Measurements from ENCODE around the gene TUBB2B.
"Not testable (repeated sequence)": the region's sequence is repeated elsewhere in the genome, so short reads cannot be mapped to it uniquely, and the experiment has no call there.

TUBB2B gene

GRCh38 chr6:3210024-3210610, 17.3 kb downstream of the TUBB2B start:
- DNase-seq (ENCODE audit: low read depth in 2 of 2): no peak

DNA sequence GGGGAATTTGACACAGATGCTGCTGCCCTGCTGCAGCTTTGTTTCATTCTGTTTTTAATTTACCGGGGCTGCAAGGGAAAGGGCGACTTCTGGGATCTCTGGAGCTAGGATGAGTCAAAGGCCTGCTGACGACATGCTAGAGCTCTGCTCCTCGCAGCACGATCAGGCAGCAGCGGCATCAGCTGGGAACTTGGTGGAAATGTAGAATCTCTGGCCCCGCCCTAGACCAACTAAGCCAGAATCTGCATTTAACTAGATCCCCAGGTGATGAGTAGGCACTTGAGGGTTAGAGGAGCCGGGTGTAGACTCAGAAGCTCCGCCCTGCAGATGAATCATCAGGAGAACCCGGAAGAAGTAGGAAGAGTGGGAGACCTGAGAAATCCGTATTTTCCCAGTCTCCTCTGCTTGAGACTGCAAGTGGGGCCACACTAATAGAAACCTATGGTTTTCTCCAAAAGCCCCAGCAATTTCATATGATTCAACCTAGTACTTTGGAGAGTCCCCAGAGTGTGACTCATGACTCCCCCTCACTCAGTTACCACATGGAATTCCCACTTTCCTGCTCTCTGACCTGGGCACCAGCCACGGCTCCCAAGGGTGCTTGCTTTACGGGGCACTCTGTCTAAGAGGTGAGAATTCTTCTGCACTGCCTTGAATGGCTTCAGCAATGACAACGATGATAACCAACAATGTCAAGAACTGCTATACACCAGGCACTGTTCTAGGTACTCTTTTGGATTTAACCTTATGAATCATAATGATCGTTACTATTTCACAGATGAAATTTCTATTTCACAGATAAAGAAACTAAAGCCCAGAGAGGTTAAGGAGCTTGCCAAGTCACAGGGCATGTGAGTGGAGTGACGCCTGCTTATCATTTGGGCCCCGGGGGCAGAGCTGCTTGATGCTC, 18.1 kb downstream of the TUBB2B start:
- DNase-seq (ENCODE audit: low read depth in 2 of 2): peak; percentile 33 to 48

- no peak for DNase-seq (ENCODE audit: low read depth in 2 of 2)
Measured at GRCh38 chr6:3208775-3209113, 18.7 kb downstream of the TUBB2B start.

GRCh38 chr6:3208098-3208774, 19.2 kb downstream of the TUBB2B start:
- DNase-seq (ENCODE audit: low read depth in 2 of 2): no peak

DNA sequence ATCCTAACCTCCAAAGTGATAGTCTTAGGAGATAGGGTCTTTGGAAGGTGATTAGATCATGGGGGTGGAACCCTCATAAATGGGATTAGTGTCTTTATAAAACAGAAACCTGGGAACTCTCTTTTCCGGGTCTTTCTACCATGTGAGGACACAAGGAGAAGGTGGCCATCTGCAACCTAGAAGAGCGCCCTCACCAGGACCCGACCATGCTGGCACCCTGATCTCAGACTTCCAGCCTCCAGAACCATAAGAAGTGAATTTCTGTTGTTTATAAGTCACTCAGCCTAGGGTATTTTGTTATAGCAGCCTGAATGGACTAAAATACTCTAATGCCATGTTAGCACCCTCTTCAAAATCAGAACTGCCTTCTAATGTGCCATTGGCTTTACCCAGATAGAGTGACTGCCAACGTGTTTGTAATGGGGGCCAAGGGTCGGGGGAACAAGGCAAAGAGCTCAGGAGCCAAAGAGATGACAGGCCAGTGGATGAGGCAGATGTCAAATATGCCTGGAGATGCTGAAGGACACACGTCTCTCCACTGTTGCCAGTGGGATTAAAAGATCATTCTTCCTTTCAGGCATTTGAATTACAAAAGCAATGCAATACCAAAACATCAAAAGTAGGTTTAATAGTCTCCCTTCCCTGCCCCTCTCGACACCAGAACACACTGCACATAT, 21.0 kb downstream of the TUBB2B start:
- no peak for DNase-seq (ENCODE audit: low read depth in 2 of 2)

DNA sequence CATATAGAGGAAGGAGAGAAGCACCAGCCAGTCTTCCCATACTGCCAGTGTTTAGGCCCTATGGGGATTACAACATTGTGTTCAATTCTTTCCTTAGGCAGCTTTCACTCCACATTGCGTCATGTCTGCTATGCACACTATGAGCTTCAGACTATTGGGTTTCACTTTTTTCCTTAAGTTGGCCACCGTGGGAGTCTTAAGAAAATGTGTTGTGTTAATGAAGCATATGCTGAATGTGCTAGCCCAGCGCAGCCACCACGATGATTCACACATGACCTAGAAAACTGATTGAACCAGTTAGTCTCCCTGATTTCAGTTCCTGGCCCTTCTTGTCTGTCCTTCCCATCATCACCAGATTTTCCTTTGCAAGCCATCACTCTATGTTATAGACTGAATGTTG, 21.5 kb downstream of the TUBB2B start:
- no peak for DNase-seq (ENCODE audit: low read depth in 2 of 2)

GRCh38 chr6:3204921-3205320, 22.5 kb downstream of the TUBB2B start:
- no peak for DNase-seq (ENCODE audit: low read depth in 2 of 2)

- DNase-seq (ENCODE audit: low read depth in 2 of 2): no peak
Measured at GRCh38 chr6:3202999-3203696, 24.3 kb downstream of the TUBB2B start.

GRCh38 chr6:3201388-3201787, 26.1 kb downstream of the TUBB2B start:
- no peak for DNase-seq (ENCODE audit: low read depth in 2 of 2)

- no peak for DNase-seq (ENCODE audit: low read depth in 2 of 2)
Measured at GRCh38 chr6:3200682-3201081, 26.8 kb downstream of the TUBB2B start.

DNA sequence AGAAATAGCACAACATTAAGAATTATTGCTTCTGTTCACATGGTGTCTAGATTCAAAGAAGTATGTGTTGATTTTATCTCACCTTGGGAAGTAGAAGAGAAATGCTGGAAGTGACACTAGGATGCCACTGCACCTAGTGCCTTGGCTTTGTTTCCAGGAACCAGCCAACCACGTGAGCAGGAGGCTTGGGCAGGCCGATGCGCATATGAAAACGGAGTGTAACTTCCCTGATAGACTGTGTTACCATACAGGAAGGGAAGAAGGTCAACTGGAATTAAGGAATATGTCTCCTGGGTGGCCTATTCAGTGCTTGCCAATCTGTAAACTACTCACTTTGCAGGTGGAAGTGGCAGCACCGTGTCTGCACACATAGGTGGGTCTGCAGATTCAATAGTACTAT, 28.1 kb downstream of the TUBB2B start:
- DNase-seq (ENCODE audit: low read depth in 2 of 2): no peak

- DNase-seq (ENCODE audit: low read depth in 2 of 2): not testable (repeated sequence)
Measured at GRCh38 chr6:3197734-3198133, 29.7 kb downstream of the TUBB2B start.

DNA sequence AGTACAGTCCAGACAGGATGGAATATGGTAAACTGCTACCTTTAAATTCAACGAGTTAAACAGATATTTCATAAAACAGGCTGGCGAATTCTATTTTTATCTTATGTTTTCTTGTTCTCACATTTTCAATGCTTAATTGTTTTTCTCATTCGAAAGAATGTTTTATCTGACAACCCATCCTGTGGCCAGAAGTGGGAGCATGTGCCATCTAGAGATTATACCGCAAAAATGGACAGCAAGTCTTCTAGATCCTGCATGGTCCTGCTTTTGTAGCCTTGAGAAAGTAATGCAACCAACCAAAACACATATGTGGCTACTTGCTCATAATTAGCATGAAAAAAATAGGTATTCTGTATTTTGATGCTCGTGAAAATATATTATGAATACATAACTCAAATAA, 30.7 kb downstream of the TUBB2B start:
- no peak for DNase-seq (ENCODE audit: low read depth in 2 of 2)

DNA sequence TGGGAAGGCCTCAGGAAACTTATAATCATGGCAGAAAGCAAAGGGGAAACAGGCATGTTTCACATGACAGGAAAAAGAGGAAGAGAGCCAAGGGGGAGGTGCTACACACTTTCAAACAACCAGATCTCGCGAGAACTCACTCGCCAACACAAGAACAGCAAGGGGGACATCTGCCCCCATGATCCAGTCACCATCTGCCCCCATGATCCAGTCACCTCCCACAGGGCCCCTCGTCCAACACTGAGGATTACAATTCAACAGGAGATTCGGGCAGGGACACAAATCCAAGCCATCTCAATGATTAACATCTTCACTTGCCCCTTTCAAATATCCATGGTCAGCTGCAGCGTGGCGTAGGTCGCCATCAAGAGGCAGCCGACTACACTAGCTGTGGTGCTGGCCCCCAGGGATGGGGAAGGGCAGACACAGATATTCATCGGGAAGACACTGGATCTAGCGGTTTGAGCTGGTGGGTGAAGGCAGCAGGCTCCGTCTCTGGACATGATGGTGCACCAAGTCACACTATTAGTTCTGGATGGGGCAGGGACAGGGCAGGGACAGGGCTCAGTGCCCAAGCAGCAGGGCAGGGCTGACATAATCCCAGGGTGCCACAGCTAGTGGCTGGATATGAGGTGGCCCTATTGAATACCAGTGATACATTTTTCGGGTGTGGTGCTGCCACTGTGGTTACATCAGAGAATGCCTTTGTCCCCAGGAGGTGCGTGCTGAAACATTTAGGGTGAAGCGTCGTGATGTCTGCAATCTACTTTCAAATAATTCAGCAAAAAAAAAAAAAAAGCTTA, 31.6 kb downstream of the TUBB2B start:
- no peak for DNase-seq (ENCODE audit: low read depth in 2 of 2)

- DNase-seq (ENCODE audit: low read depth in 2 of 2): no peak
Measured at GRCh38 chr6:3195420-3195694, 32.1 kb downstream of the TUBB2B start.

DNA sequence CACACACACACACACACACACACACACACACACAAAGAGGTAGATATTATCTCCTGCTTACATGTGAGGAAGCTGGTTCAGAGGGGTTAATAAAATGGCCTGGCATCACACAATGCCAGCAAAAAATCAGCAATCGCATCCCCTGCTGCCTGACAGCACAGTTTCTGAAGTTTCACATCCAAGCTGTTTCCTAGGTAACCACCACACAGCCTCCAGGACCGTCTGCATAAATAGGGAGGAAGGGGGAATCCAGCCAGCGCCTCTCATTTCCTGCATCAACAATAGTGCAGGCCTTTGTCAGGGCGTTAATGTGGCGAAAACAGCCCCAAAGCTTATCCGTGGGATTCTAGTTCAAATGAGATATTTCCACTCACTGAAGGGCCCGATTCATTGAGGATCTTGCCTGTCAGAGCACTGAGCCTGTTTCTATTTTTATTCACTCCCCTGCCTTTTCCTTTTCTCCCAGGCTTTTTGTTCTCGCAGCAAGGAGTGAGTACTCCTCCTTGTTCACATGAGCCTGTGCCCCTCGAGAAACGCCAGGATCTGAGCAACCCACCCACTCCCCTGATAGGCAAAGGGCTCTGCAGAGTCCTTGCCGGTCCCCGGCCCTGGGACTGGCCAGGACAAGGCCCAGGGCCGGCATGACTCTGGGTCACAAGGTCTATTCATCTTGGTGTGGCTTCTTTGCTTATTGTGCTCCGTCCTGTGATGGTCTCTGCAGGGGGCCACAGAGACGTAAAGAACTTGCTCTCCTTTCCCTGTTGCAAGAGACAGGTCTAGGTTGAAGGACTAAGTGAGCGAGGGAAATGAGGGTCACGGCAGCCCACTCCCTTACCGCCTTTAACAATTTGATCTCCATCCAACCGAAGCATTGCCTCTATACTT, 32.7 kb downstream of the TUBB2B start:
- DNase-seq (ENCODE audit: low read depth in 2 of 2): no peak

DNA sequence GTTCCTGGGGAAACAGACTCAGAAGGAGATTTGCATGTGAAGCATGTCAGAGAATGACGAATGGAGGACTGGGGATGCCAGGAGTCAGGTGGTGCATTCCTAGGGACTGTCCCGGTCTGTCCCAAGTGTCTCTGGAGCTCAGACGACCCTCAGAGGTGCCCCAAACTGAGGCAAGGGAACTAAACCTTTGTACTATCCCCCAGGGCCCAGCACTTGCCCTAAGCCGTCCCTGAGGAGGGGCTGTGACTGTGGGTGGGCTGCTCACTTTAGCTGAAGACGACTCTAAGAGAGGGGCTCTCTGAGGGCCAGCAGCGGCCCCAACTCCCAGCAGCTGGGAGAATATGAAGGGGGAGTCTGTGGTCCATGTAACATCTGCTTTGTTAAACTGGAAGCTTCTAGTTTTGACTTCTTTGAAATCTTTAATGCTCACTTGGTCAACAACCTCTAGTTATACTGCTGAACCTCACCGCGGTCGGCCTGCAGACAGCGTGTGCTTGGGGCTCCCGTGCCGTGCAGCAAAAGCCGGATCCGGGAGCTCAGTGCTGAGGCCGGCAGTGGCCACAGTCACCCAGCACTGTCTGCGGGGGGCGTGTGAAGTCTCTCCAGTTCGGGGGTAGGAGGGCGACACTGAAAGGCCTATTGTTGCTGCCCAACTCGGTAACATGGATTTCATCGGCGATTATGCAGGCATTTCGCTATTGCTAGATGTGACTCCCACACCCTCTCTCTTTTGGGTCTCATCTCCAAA, 34.2 kb downstream of the TUBB2B start:
- no peak for DNase-seq (ENCODE audit: low read depth in 2 of 2)

DNA sequence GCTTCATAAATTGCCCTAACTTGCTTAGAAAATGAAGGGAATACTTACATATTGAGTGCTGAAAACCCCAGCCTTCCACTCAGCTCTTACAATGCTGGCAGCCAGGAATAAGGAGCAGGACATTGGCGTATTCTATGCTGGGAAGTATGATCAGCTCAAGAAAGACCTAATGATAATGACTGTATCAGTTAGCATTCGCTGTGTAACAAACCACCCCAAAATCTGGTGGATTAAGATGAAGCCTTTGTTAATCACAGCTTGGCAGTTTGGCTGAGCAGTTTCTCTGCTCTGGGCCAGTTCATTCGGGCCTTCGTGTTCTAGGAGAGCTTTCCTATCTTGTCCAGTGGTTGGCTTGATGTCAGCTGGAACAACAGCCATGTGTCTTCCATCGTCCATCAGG, 36.7 kb downstream of the TUBB2B start:
- DNase-seq (ENCODE audit: low read depth in 2 of 2): no peak

- DNase-seq (ENCODE audit: low read depth in 2 of 2): no peak
Measured at GRCh38 chr6:3190056-3190455, 37.4 kb downstream of the TUBB2B start.
